HG03103 (cell line): ENCODE results near the gene FRMD8.

ENCODE experiments used
- ATAC-seq: cut with Tn5 transposase; IDR thresholded peaks from one replicate; pipeline ENCODE4 v1.9.1; 2021; ENCODE audit warnings: low read depth; ENCODE audit not compliant: unreplicated experiment

FRMD8 gene

GRCh38 chr11:65434057-65434666 is 47.7 kb downstream of the FRMD8 start:
- ATAC-seq = no peak

DNA sequence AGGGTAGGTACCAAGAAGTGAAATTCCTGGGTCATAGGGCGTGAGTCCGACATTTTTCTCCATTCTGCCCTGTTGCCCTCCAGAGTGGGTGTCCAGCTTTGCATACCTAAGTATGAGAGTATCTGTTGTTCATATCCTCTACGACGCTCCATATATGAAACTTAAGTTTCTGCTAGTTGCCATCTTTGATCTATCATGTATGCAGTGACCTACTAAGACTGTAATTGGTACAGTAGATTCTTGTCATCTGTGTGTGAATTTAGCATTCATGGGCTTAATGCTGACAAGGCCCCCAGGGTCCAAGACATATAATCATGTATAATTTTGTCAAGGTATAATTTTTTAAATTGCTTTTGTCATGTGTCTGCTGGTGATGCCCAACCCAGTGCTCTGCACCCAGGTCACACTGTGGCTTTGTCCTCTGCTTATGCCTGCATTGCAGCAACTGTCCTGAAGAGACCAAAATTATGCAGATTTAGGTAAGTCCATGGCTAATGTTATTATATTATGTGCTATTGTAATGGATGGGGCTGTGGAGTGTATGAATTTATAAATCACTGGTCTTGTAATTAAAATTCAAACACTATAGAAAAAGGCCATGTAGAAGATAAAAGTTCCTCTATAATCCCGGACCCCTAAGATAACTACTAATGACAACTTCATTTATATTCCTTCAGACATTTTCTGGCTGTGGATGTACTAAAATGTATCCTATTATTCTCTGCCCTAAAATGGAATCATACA is 48.4 kb downstream of the FRMD8 start:
- no peak for ATAC-seq

DNA sequence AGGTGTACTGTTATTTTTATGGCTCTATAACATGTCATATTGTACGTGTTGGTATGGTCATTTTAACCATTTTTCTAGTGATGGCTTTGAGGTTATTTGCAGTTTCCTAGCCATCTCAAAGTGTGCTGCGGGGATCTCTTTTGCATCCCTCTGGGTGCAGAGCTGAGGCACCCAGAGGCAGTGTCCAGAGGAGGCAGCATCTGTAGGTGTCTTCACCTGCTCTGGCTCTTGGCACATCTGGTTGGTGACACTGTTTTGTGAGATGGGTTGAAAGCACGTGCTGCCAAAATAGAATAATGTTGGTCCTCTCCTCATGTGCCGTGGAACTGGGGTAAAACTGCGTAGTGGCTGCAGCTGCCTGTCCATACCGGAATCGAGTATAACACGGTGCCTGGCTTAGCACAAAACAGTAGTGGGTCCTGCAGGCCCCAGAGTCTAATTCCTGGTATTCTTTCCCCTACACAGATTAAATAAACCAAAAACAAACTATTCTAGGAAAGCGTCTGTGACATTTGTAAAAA is 49.0 kb downstream of the FRMD8 start:
- no peak for ATAC-seq

GRCh38 chr11:65435981-65436411 is 49.6 kb downstream of the FRMD8 start:
- ATAC-seq = no peak

DNA sequence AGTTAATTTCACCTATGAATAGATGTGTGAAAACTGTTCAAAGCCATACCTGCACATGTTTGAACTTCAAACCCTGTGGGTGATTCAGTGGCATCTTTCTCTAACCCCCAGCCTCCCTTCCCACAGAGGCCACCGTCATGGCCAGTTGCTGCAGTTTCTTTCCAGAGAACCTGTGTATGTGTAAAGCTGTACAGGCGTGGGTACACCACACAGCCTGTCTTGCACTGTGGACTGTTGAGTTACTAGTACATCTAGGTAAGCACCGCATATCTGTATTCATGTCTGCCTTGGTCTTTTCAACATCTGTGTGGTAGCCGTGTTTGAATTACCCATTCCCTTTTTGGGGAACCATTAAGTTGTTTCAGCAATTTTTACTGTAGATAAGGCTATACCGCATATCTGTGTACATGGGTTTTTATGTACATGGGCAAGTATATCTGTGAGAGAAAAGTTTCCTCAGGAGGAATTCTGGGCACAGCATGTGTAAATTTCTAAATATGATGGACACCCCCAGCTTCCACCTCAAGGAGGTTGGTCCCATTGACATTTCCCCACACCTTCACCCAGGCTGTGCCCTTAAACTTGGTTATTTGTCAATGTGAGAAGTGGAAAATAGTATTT is 50.1 kb downstream of the FRMD8 start:
- ATAC-seq = no peak

DNA sequence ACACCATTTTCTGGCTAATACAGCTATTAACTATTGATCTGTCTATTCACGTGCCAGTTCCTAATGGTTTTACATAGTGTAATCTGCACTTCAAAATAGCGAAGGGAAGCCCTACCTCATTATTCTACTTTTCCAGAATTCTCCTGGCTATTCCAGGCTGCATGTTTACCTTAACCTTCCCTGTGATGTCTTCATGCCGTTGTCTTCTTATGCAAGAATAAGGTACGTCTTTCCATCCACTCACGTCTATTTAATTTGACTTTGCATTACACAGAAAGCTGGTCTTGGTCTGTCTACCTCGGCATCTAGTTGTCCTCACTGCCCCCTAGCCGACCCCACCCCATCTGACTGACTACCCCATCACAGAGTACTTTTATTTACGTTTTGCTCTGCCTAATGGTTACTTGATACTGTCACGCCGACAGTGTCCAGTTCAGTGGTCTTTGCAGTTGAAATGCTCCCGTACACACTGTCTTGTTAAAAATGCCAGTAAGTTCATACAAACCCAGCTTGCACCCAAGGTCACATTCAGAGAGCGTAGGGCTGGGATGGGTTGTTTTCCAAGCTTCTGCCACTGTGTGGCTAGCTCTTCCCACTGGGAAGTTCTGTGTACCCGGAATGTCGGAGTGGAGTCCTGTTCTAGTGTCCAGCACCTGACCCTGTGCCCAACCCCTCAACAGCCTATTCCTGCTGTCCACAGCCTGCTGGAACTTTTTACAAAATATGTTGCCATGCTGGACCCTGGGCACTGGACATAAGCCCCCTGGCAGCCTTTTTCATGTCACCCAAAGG is 51.2 kb downstream of the FRMD8 start:
- no peak for ATAC-seq

DNA sequence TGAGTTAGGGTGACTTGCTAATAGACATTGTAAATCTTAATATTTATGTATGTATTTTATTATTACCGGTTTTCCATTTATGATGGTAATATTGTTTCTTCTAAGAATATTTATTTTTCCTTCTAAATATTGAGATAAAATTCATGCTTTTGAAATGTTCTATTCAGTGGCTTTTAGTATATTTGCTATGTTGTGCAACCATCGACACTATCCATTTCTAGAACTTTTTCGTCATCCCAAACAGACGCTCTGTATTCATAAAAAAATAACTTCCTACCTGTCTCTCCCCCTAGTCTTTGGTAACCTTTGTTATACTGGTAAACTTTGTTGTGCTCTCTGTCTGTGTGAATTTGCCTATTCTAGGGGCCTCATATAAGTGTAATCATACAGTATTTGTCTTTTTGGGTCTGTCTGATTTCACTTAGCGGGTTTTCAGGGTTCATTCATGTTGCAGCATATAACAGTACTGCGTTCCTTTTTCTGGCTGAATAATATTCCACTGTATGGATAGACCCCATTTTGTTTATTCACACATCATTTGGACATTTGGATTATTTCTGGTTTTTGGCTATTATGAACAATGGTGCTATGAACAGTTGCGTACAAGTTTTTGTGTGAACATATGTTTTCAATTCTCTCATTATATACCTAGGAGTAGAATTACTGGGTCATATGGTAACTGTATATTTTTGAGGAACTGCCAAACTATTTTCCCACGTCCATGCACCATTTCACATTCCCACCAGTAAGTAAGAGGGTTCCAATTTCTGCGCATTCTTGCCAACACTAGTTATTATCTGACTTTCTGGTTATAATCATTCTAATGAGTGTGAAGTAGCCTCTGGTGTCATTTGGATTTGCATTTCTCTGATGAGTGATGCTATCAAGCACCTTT is 52.1 kb downstream of the FRMD8 start:
- ATAC-seq = no peak

- ATAC-seq = no peak
Observed at GRCh38 chr11:65439331-65440181, 53.1 kb downstream of the FRMD8 start.

DNA sequence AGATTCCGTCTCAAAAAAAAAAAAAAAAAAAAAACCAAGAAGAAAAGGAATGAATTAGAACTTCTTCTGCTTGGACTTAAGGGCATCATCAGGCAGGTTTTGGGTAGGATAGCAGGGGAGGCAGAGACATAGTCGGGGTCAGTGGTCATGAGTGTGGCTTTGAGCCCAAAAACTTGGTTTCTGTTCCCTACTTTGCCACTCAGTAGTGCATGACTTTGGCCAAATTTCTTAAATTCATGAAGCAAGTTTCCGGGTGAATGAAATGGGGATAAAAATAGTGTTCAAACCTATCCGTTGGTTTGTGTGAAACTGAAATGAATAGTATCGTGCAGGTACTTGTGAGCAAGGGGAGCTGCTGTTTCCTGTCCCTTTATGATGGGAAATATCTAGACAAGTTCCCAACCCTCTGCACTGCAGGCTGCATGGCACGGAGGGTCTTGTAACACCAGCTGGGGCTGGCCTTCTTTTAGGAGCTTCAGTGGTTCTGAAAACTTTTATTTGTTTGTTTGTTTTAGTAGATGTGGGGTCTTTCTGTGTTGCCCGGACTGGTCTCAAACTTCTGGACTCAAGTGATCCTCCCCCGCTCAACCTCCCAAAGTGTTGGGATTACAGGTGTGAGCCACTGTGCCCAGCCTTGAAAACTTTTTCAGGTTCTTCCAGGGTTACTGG is 54.5 kb downstream of the FRMD8 start:
- ATAC-seq = peak; percentile 45

DNA sequence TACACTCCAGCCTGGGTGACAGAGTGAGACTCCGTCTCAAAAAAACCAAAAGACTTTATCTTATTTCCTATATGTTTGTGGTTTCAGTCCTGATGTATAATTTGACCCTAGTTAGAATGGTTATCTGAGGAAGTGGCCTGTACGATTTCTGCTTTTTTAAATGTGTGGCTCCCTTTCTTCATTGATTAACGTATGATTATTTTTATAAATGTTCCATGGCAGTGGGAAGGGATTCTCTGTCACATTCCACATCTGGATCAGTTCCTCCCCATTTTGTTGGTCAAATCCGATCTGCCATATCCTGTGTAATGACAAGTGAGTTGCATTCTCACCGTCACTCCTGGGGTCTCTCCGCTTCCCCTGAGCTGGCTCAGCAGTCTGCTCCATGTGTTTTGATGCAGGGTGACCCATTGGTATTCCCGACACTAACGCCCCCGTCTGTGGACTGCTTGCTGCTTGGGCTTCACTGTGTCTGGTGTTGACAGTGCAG is 56.5 kb downstream of the FRMD8 start:
- no peak for ATAC-seq

GRCh38 chr11:65444314-65445051 is 58.0 kb downstream of the FRMD8 start:
- no peak for ATAC-seq

DNA sequence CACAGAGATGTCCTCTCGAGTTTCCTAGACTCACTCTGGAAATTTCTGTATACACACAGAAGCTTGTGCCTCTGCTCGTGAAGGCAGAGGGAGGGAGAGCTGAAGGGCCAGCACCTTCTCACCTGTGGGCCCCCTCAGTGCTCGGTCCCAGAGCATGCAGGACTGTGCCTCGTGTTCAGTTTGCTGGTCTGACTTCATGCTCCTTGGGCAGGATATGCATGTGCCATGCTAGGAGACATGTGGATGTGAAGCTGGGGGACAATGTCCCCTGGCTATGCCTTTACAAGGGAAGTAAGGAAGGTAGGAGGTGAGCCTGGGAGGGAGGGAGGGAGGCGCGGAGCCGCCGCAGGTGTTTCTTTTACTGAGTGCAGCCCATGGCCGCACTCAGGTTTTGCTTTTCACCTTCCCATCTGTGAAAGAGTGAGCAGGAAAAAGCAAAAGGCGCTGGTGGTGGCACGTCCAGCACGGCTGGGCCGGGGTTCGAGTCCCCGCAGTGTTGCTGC is 58.7 kb downstream of the FRMD8 start:
- ATAC-seq = no peak

DNA sequence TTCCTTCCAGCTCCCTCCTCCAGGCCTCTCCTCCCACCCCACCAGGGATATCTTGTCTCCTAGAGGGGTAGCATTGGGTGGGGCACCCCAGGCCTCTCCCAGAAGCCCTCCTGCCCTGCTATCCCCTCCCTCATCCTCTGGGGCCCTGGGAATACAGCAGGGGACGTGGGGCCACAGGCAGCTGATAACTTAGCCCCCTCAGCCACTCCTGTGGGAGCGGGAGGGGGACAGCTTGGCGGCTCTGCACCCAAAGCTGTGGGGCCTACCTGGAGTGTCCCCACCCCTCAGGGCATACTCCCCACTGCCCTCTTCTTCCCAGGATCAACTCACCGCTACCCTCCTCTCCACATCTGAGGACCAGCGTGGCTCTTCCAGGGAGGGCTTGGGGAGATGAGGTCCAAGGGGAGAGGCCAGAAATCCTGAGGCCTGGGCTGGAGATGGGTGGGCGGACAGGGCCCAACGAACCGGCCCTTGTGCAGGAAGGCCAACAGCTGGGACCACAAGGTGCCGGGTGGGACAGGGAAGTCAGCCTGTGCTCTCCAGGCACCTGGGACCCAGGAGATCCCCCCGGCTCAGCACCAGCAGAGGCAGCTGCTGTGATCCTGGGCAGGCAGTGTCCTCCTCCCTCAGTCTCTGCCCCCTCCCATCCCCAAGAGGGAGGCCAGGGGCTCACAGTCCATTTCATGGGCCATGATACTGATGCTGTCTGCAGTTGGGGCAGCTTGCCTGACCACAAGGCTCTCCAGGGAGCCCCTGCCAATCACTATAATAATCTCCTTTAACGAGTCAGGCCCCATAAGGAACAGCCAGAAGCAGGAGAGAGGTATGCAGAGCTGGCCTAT is 59.4 kb downstream of the FRMD8 start:
- ATAC-seq = no peak

GRCh38 chr11:65446446-65447277 is 60.2 kb downstream of the FRMD8 start:
- ATAC-seq = no peak

DNA sequence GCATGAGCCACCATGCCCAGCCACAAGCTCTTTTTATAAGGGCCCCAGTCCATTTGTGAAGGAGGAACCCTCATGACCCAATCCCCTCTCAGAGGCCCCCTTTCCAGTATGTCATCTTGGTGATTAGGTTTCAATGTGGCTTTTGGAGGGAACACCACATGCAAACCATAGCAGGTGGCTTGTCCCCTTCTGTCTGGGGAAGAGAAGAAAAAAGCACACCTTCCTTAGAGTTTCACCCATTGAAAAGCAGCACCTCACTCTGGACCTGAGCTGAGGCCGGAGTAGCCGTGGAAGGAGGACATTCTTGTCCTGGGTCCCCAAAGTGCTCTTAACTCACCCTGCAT is 61.6 kb downstream of the FRMD8 start:
- no peak for ATAC-seq
